GM19397 (cell line): ENCODE measurements around the gene HDAC5.

Source experiments
- ATAC-seq: cut with Tn5 transposase; IDR thresholded peaks from one replicate; pipeline ENCODE4 v1.9.1; 2021; ENCODE audit warnings: mild to moderate bottlenecking, moderate library complexity; ENCODE audit not compliant: unreplicated experiment

HDAC5 gene

GRCh38 chr17:44091200-44091997, 32.0 kb downstream of the HDAC5 start:
- no peak for ATAC-seq

DNA sequence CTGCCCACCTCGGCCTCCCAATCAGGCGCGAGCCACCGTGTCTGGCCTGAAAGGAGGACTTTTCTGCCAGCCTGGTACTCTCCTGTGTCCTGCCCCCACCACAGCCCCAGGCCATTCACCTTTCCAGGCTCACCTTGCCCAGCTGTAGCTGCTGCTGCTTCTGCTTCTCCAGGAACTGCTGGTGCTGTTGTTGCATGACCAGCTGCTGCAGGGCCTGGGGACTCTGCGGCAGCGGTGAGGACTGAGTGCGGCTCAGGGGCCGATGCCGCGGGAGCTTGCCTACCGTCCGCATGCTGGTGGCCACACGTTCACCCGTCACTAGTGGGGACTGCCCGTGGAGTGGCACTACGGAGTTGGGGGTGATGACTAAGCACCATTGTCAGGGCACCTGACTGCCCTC, 35.2 kb downstream of the HDAC5 start:
- ATAC-seq: no peak

GRCh38 chr17:44087319-44087718, 36.1 kb downstream of the HDAC5 start:
- ATAC-seq: no peak

DNA sequence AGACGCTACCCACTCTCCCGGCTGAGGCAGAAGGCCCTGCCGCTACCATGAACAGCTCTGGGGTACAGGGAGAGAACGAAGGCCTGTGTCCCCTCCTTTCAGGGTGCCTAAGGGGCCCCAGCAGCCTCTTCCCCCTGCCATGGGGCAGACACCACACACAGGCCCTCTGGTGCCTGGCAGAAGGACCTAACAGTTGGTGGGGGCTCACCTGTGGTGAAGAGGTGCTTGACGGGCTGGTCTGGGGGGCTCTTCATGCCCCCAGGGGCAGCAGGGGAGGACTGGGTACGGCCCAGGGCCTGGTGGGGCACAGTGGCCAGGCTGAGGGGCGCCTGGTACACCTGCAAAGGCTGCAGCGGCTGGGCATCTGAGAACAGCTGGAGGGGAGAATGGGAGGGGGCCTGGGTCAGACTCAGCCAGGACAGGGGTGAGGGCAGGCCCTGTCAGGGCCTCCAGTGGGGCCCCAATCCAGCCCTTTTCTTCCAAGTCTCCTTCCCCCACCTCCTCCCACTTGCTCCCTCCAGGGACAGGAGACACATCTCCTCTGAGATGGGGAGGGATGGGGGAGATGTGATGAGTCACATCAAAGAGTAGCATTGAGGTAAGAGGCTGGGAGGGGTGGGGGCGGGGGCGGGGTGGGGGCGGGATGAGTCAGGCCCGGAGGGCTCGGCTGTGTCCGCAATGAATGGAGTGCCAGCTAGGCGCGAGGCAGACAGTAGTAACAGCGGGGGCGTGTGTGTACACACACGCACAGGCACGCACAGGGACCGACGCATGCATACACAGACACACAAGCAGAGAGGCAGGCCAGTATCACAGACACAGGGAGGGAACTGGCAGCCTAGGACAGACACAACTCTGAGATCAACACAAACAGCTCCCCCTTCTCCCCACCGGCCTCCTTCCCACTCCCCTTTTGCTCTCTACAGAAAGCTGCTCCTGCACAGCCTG, 36.8 kb downstream of the HDAC5 start:
- no peak for ATAC-seq

GRCh38 chr17:44085908-44086307, 37.5 kb downstream of the HDAC5 start:
- ATAC-seq: no peak

DNA sequence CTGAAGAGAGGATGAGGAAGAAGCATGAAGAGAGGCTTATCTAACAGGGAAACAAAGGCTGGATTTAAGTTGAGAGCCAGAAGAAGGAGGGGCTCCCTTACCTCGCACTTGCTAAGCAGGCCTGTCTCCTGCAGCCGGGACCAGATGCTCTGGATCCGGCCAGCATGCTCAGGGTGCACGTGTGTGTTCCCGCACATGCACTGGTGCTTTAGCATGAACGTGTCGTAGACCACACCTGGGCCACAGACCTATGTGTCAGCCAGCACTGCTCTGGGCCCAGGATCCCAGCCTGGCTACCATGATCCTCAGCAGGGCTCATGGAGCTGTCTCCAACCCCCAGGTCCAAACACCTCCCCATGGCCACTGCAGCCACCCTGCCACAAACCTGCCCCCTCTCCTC, 38.5 kb downstream of the HDAC5 start:
- ATAC-seq: no peak

GRCh38 chr17:44084131-44084538, 39.3 kb downstream of the HDAC5 start:
- no peak for ATAC-seq

DNA sequence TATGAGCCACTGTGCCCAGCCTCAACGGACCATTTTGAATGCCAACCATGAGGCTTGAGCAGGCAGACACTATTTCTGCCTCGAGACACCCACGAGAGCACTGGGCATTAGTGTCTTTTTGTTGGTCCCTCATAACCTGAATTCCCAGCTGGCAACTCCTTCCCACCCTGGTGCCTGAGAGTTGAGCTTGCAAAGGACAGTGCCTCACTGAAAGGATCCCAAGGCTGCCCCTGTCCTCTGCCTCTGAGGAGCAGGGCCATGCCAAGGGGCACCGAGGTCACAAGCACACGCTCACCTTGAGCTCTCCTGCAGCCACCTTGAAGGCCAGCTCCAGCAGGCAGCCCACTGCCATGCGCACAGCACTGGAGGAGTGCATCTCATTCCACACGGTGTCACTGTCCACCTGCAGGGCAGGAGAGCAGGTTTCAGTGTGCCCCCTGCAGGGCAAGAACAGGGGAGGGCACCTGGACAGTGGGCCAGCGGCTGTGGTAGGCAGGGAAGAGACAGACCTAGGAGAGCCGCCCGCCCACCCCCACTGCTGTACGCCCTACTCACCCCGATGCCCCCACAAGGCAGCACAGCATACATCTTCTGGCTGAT, 40.1 kb downstream of the HDAC5 start:
- ATAC-seq: no peak

GRCh38 chr17:44082256-44082927, 41.0 kb downstream of the HDAC5 start:
- ATAC-seq: no peak

DNA sequence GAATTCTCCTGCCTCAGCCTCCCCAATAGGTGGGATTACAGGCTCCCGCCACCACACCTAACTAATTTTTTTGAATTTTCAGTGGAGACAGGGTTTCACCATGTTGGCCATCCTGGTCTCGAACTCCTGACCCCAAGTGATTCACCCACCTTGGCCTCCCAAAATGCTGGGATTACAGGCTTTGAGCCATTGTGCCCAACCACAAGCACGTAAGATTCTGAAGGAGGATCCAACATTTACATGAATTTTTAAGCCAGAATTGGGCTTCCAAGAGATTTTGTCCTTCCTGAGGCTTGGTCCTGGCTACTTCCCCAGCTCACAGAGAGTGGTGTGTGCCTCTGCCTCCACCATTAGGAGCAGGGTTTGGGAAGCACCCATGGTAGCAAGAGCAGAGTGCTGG, 41.8 kb downstream of the HDAC5 start:
- no peak for ATAC-seq

DNA sequence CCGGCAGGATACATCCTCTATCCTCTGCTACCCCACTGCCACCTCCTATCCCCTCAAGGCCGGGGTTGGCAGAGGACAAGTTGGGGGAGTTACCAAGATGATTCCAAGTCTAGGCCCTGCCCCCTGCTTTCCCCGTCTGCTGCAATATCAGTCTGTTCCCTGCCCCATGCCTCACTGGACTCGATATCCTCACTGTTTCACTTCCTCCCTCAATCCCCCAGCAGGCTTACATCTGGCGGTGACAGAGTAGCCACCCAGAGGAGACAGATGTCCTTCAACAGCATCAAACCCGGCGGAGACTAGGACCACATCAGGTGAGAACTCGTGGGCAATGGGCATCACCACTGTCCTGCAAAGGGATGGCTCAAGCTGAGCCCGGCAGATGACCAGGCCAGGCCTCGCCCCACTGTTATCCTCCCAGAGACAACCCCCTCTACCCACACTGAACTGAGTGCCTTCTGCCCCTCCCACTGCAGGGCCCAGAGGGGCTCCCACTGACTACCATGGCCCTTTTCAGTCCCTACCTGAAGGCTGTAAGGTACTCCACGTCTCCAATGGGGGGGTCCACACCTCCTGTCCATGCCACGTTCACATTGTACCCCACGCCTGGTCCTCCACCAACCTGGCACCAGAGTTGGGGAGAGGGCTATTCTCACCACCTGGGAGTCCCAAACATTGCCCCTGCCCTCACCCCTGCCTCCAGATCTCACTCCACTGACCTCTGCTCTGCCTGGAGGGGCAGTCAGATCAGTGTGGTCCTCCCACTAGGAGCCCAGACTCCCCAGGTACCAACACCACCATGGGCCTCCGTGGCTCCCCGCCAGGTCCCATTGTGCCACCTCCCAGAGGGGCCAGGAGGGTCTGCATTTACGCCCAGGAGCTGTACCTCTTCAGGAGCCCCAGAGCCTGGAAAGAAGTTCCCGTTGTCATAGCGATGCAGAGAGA, 43.3 kb downstream of the HDAC5 start:
- no peak for ATAC-seq

DNA sequence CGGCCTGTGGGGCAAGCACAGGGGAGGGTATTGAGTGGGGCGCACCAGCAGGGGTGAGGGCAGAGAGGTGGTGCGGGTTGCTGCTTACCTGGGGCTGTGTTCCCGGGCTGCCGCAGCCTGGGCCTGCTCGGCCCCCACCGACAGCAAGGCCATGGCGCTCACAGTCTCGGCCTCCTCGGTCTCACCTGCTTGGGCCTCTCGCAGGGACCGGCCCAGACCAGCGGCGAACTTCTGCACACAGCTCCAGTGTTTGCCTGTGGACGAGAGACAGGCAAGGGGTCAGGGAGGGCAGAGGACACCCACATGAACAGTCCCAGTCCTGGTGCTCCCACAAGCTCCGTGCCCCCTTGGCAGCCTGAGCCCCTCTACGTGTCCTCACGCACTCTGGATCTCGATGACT, 45.0 kb downstream of the HDAC5 start:
- no peak for ATAC-seq

DNA sequence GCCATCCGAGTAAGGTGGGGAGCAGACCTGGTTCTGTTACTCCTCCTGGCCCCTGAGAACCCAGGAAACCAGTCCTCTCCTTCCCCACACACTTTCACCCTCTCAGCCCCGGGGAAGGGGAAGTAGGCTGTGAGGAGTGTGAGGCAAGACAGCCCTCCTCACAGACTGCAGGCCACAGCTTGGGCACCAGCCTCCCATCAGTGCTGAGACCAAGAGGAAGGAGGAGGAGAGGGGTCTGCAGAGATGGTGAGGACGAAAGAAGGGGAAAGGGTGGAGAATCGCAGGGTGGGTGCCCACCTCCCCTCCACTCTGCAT, 45.9 kb downstream of the HDAC5 start:
- ATAC-seq: no peak

DNA sequence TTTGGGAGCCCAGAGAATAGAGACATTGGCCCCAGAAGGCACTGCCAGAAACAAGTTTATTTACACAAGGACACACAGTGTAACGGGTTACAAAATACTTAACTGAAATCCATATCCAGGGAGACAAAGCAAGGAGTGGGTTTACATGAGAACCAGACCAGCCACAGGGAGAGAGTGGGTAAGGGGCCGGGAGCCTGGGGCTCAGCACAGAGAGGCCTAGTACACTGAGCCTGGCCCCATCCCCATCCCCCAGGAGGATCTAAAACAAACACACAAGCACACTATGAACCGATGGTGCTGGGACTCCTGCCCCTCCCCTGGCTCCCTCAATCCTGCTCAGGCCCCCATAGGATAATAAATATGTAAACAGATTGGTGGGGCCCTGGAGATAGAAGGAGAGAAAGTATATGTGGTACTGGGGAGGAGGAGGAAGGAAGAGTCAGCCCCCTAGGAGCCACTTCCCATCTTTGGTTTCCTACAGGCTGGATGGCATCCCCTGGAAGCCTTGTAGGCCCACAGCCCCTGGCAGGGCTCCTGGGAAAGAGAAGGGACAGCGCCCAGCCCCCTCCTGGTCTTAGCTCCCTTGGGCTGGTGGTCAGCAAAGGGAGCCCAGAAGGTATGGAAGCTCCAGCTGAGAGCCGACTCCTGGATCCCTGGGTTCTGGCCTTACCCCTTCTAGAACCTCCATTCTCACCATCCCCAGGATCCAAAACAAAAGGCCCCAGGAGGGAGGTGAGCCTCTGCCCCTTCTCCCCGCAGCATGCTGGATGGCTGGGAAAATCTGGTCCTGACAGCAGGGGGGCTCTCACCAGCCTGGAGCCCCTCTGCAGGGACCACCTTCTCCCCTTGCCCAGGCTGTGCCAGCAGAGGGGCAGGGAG, 46.5 kb downstream of the HDAC5 start:
- ATAC-seq: no peak

- no peak for ATAC-seq
Observed at GRCh38 chr17:44075598-44076293, 47.7 kb downstream of the HDAC5 start.

- no peak for ATAC-seq
Observed at GRCh38 chr17:44074911-44075285, 48.5 kb downstream of the HDAC5 start.

DNA sequence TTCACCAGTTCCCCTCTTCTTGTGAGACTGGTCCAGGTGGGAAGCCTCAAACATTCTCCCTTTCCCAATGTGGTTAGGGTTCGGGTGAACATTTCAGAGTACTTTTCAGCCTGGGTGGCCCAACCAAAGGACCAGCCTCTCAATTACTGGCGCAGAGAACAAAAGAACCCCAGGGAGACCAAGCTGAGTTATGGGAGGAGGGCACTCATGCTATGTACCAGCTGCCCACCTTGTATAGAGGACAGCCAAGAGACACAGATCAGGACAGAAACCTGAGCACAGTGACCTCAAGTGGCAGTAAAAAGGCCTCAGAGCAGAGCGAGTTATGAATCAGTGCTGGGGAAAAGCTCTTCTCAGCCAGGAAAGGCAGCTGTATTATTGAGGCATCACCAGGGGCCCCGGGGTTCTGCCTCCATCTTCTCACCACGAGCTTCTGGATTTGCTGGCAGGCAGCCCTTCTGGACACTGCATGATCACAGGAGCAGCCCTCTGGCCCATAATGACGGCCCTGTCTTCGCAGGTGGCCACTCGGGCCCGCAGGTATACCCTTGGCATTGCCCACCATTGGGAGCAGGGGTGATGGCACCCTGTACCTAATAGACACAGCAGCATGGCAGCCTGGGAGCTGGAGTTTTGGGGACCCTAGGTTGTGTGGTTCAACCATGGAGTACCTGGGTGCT, 49.1 kb downstream of the HDAC5 start:
- ATAC-seq: no peak

- no peak for ATAC-seq
Observed at GRCh38 chr17:44071772-44072171, 51.7 kb downstream of the HDAC5 start.
